ENCODE data around the gene FGB.
"Not testable (repeated sequence)": the region's sequence is repeated elsewhere in the genome, so short reads cannot be mapped to it uniquely, and the experiment has no call there.

The FGB gene

DNA sequence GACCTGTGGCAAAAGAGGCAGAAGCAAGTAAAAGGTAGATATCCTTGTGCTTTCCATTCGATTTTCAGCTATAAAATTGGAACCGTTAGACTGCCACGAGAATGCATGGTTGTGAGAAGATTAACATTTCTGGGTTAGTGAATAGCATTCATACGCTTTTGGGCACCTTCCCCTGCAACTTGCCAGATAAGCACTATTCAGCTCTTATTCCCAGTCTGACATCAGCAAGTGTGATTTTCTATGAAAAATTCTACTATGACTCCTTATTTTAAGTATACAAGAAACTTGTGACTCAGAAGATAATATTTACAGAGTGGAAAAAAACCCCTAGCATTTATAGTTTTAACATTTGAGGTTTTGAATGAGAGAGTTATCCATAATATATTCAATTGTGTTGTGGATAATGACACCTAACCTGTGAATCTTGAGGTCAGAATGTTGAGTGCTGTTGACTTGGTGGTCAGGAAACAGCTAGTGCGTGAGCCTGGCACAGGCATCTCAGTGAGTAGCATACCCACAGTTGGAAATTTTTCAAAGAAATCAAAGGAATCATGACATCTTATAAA is 3.9 kb downstream of the FGB start:
- DNase-seq = no peak

DNA sequence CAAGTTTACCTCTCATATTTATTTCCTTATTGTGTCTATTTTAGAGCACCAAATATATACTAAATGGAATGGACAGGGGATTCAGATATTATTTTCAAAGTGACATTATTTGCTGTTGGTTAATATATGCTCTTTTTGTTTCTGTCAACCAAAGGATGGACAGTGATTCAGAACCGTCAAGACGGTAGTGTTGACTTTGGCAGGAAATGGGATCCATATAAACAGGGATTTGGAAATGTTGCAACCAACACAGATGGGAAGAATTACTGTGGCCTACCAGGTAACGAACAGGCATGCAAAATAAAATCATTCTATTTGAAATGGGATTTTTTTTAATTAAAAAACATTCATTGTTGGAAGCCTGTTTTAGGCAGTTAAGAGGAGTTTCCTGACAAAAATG is 6.2 kb downstream of the FGB start:
- no peak for DNase-seq

DNA sequence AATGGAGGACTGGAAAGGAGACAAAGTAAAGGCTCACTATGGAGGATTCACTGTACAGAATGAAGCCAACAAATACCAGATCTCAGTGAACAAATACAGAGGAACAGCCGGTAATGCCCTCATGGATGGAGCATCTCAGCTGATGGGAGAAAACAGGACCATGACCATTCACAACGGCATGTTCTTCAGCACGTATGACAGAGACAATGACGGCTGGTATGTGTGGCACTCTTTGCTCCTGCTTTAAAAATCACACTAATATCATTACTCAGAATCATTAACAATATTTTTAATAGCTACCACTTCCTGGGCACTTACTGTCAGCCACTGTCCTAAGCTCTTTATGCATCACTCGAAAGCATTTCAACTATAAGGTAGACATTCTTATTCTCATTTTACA is 6.8 kb downstream of the FGB start:
- DNase-seq = no peak

DNA sequence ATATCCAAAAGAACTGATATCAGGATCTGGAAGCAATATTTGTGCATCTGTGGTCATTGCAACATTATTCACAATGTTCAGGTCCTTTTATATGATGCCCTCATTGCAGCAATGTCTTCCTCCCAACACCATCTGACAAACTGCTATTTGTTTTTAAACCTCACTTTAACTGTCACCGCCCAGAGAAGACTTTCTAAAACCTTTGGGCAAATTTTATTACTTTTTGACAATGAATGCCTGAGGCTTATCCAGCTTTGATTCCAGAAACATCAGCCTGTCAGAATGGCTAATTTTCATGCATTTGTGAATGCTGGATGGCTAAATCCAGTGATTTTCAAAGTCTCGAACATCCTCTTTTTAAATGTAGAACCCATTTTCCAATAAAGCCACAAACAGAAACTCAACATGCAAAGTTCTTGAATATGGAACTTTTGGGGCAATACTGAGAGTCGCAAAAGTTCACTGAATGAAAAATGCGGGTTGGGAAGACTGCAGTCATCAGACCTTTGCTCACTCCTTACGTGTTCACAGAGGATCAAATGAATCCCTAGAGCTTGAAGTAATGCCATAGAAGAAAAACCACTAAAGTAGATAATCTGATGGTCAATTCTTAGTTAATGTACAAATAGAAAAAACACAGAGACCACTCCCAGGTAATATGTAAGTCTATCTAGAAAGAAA is 10.5 kb downstream of the FGB start:
- no peak for DNase-seq

DNA sequence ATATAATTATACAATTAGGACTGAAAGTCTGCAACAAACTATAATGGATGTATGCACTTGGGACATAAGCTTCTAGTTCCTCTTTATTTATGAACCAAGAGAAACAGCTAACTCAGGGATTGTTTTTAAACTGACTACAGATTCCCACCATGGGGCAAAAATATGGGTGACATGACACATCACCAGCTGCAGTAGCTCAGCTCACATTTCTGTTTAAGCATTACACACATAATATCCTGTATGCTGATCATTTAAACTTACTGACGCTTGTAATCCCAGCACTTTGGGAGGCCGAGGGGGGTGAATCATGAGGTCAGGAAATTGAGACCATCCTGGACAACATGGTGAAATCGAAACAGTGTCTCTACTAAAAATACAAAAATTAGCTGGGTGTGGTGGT is 11.5 kb downstream of the FGB start:
- no peak for DNase-seq

DNA sequence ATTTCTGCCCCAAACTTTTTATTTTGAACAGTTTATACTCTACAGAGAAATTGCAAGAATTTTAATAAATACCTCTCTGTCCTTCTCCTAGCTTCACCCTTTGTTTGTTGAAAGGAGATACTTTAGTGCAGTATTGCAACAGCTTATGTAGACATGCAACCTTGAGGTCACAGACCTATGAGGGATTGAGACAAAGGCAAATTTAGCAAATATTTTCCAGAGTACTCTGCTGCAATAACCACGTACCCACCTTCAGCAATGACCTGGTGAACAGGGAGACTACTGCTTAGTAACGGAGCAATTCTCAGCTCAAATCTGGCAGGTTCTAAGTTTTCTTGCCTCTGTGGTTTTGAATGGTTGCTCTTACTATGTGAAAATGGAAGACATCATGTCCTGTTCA is 14.5 kb downstream of the FGB start:
- DNase-seq = no peak

DNA sequence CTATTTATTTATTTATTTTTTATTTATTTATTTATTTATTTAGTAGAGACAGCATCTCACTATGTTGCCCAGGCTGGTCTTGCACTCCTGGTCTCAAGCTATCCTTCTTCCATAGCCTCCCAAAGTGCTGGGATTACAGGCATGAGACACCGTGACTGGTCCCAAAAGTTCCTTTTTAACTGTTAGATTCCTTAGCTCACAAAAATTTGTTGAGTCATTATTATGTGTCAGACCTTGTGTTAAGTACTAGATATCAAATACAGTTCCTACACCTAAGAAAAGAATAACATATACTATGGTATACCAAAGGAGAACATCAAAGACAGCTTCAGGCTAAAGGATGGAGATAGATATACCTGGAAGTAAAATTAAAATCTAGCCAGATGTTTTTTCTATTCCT is 16.1 kb downstream of the FGB start:
- DNase-seq = no peak

DNA sequence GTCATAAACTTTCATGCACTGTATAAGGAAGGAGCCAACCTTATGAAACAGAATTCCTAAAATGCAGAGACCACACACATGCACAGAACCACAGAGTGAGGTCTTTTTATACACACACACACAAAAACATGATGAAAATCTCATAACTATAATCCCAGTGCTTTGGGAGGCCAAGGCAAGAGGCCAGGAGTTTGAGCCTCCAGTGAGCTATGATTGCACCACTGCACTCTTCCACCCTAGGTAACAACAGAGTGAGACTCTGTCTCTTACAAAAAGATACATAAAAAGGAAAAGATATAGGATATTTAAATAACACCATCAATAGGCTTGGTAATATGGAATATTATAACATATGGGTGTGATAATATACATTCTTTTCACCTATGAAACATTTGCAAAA is 17.1 kb downstream of the FGB start:
- DNase-seq = no peak

DNA sequence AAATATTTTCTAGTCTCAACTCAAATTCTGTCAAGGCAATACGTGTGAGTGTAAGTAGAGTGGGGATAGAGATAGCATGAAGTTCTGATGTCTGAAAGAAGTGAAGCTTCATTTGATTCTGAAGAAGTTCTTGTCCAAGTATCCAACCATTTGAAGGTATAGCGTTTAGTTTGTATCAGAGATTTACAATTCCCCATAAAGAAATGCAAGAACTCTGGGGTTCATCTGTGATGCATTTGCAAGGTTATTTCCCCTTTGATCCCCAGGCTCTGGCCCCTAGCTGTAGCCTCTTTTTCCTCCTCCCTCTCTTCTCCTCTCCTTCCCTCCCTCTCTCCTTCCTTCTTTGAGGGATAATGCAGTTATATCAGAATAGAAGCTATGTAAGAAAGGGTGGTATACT is 19.9 kb downstream of the FGB start:
- no peak for DNase-seq

DNA sequence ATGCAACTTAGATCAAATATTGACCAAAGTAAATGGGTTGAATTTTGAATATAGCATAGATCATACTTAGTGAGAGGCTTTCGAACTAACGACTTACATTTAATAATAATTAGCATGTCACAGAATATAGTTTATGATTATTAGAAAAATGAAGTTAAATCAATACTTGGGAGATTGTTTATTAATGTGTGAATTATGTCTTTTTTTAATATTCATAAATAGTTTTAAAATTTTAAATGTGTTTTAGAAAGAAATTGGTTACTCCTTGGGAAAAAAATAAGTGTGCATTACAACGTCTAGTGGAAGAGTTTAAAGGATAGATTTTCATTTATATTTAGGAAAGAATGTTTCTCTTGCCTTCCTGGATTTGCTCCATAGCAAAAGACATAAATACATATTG is 20.4 kb downstream of the FGB start:
- no peak for DNase-seq

DNA sequence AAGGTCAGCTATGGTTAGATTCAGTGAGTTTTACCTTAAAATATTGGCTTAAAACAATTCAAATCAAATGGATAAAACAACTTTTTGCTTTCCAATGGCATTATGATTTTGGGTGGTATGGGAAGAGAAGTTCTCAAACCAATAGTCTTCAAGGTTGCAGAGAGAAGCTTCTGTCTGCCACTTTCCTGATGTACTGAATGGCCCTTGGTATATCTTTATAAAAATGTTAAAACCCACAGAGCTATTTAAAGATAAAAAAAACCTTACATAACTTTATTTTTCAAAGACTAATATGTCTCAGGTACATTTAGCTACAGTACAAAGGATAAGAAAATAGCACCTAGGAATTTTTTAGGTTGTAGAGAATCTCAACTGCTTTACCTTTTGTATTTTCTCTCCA is 20.9 kb downstream of the FGB start:
- no peak for DNase-seq

DNA sequence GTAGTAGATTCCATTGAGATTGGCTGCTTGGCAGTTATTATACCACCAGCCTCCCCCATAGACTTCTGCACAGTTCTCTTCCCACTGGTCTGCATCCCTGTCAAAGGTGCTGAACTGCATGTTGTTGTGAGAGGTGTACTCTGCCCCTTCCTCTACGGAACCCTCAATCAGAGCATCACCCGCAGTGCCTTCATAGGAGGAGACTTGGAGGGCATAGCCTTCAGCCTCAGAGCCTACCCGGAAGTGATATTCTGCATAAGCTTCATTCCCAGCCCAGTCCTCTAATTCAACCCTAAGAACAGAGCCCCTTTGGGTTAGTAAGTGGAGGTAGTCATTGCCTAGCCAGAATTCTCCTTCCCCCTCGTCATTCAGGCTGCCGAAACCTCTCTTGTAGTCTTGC is 21.4 kb downstream of the FGB start:
- no peak for DNase-seq

DNA sequence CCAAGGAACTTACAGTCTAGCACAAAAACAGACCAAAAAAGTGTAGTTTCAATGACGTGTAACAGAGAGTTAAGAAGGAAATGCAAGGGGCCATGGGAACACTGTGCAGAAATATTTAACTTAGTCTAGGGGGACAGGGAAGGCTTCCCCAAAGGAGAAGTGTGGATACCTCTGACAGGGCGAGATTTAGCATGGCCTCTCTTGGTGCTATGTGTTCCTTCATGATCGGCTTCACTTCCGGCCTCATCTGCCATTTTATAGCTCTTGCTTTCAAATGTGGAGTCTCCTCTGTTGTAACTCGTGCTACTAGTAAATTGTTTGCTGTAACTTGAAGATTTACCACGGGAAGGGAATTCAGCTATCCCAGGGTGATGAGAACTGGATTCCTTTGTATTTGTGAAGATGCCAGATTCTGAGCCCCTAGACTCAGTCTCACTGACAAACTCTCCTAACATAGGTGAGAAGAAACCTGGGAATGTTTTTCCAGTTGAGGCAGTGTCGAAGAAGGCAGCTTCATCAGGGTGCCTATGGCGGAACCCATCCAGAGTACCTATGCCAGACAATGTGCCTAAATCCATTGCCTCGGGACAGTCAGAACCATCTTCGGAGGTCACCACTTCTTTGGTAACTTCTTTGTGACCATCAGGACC is 22.7 kb downstream of the FGB start:
- no peak for DNase-seq

DNA sequence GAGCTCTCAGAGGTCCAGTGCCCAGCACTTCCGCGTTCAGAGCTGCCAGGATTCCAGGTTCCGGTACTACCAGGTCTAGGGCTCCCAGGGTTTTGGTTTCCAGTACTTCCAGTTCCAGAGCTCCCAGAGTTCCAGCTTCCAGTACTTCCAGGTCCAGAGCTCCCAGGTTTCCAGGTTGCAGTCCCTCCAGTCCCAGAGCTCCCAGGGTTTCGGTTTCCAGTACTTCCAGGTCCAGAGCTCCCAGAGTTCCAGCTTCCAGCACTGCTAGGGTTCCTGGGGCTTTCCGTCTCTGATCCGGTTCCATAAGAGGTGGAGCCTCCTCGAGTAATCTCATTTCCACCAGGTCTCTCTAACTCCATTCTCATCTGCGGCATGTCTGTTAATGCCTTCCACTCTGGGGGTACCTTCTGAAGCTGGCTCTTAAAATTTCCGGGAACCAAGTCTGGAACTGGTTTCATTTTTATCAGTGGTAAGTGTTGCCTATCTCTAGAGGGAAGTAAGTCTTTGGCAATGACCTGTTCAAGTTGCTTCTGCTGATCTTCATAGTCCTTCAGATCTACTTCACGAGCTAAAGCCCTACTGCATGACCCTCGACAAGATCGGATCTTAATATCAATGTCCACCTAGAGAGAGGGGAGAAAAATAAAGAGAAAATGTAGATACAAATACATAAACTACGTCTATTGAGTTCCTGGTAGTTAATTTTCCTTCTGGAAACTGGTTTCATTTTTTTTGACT is 23.7 kb downstream of the FGB start:
- DNase-seq = no peak

DNA sequence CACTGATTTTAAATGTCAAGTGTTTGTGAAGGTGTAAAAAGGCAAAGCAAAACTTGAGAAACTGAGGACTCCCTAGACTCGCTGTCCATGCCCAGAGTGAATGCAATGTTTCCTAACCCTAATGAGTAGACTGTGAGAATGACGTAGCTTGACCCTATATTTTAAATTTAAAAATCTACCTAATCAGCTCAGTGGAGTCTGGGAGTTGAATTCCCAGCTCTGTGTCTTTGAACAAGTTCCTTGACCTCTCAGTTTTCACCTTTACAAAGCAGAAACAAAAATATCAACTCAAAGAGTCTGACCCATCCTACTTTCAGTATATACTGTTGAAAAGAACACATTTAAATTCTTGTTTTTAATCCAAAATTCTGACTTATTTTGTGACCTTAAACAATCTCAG is 25.4 kb downstream of the FGB start:
- DNase-seq = no peak

DNA sequence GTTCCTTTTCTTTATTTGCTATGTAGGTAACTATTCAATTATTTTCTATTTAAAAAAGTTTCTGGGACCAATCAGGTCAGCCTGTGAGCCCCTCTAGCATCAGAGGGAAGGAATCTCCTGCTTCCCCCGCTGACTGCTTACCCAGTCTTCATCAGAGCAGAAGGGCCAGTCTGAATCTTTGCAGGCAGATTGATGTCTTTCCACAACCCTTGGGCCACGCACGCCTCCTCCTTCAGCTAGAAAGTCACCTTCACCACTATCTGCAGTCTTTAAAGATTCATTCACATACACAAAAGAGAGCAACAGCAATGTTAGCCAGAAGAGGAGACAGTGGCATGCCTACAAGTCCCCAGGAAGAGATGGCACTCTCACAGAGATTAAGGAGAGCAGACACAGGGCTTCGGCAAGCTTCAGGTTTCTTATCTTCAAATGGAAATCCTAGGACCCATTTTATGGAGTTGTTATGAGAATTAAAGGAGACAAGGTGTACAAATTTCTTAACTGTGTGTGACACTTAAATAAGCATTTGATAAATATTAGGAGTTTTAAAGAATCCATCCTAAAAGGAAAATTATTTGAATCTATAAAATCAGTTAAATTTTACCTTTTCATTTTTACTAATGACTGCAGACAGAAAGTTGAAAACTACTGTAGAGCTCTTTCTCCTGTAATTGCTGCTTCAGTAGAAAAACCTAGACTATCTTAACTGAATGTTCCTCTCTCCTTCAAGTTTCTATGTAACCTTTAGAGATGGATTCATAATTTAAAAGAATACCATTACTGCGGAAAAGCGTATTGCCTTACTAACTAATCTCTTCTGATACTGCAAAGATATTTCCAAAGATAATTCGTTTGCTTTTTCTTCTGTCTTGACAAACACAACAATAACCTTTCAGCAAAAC is 26.7 kb downstream of the FGB start:
- no peak for DNase-seq

DNA sequence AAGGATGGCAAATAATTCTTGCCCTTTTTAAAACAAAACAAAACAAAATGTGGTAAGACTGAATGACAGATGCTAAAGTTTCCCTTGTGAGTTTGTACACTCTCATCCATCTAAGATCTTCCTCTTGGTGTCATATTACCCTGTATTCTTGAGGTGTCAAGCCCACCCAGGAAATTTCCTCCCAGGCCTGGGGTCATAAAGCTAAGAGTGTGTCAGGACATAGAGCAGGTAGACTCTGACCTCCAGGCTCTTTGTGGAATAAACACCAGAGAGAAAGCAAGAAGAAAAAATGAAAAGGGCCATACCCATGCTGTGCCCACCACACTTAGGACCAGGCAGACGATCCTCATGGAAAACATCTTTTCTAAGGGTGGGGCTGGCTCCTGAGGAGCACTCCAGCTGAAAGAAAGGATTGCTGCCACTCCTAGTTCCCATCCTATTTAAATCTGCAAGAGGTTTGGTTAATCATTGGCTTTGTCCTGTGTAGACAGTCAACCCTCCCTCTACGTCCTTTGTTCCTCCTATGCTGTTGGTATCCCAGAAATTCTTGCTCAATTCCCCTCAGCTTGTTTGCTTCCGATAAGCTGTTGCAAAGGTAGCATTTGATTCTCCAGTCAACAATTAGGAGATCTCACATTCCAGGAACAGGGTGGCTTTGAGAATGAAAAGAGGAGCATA is 27.7 kb downstream of the FGB start, which contains the start of gene FGA:
FGA (minus strand) TSS at position 414 of the 678 bp plus-strand sequence; CDS start at position 359, 55 bp downstream.
- DNase-seq = no peak

DNA sequence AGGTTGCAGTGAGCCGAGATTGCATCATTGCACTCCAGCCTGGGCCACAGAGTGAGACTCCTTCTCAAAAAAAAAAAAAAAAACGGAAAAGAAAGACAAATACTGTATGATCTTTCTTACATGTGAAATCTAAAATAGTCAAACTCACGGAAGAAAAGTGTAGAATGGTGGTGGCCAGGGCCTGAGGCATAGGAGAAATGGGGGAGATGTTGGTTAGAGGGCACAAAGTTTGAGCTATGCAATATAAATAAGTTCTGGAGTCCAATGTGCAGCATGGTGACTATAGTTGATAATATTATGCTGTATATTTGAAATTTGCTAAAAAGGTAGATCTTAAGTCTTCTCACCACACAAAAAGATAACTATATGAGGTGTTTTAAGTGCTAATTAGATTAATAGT is 29.1 kb downstream of the FGB start:
- no peak for DNase-seq

DNA sequence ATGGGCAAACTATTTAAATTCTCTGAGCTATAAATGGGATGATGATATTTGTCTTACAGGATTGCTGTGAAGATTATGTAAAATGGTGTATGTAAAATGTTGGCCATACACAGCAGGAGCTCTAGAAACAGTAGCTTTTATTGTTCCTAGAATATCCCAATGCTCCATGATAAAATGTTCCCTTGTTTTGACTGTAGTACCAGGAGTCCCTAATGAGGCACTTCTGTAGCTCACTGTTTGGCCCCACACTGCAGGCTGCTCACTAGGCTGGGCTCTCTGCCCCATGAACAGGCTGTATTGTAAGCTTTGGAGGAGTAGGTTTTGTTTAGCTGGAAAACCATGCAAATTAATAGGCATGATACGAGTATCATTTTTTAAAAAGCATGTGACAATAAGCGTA is 31.1 kb downstream of the FGB start:
- no peak for DNase-seq

DNA sequence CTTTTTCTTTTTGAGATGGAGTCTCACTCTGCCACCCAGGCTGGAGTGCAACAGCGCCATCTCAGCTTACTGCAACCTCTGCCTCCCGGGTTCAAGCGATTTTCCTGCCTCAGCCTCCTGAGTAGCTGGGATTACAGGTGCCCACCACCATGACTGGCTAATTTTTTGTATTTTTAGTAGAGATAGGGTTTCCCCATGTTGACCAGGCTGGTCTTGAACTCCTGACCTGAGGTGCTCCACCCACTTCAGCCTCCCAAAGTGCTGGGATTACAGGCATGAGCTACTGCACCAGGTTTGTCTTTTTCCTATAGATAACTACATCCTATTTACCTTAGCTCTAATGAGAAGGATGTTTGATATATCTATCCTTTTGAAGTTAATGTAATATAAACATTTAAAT is 31.5 kb downstream of the FGB start:
- DNase-seq = not testable (repeated sequence)

DNA sequence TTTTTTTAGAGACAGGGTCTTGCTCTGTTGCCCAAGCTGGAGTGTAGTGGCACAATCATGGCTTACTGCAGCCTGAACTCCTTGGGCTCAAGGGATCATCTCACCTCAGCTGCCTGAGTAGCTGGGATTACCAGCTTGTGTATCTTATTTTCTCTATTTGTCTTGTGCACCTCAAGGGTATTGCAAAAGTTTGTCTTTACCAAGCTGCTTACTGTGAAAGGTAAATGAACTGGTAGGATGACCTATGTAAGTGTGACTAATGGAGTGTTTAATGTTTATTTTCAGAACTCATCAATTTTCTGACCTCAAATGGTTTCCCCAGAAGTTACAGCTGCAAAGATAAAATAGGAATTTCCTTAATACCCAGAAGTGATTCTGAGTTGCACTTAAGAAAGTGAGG is 33.0 kb downstream of the FGB start:
- DNase-seq = no peak

DNA sequence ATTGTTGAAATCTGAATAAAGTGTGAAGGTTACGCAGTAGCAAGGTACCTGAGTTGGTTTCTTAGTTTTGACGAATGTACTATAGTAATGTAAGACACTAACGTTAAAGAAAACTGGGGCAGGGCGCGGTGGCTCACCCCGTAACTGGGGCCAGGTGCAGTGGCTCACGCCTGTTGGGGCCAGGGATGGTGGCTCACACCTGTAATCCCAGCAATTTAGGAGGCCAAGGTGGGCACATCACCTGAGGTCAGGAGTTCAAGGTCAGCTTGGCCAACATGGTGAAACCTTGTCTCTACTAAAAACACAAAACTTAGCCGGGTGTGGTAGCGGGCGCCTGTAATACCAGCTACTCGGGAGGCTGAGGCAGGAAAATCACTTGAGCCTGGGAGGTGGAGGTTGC is 34.5 kb downstream of the FGB start:
- DNase-seq = not testable (repeated sequence)
